NCI-H1436 (cell line): Measurements from ENCODE around the gene AMZ1.
"Not testable (repeated sequence)": the region's sequence is repeated elsewhere in the genome, so short reads cannot be mapped to it uniquely, and the experiment has no call there.

Source experiments
- DNase-seq: peaks from one replicate; lab custom pipeline; 2025; lab: John Stamatoyannopoulos, UW

Gene AMZ1

GRCh38 chr7:2691932-2692439, 4.0 kb downstream of the AMZ1 start:
- not testable (repeated sequence) for DNase-seq

- no peak for DNase-seq
Measured at GRCh38 chr7:2692543-2692942, 4.5 kb downstream of the AMZ1 start.

- DNase-seq = not testable (repeated sequence)
Measured at GRCh38 chr7:2693420-2694121, 5.6 kb downstream of the AMZ1 start.

- DNase-seq = not testable (repeated sequence)
Measured at GRCh38 chr7:2694122-2694436, 6.1 kb downstream of the AMZ1 start.

- DNase-seq = no peak
Measured at GRCh38 chr7:2698581-2699288, 10.7 kb downstream of the AMZ1 start.

GRCh38 chr7:2699289-2699620, 11.3 kb downstream of the AMZ1 start:
- no peak for DNase-seq

GRCh38 chr7:2700141-2700850, 12.3 kb downstream of the AMZ1 start:
- DNase-seq = no peak

GRCh38 chr7:2701424-2701823, 13.4 kb downstream of the AMZ1 start:
- no peak for DNase-seq

- no peak for DNase-seq
Measured at GRCh38 chr7:2701832-2702593, 14.0 kb downstream of the AMZ1 start.

- no peak for DNase-seq
Measured at GRCh38 chr7:2702594-2702957, 14.6 kb downstream of the AMZ1 start.

GRCh38 chr7:2705371-2706096, 17.5 kb downstream of the AMZ1 start:
- DNase-seq = no peak

- no peak for DNase-seq
Measured at GRCh38 chr7:2706685-2707126, 18.7 kb downstream of the AMZ1 start.

GRCh38 chr7:2707481-2707880, 19.5 kb downstream of the AMZ1 start:
- DNase-seq = no peak

- DNase-seq = no peak
Measured at GRCh38 chr7:2708041-2708440, 20.0 kb downstream of the AMZ1 start.

GRCh38 chr7:2708547-2709310, 20.7 kb downstream of the AMZ1 start:
- DNase-seq = no peak

- peak; percentile 60 for DNase-seq
Measured at GRCh38 chr7:2709553-2710285, 21.7 kb downstream of the AMZ1 start.

- no peak for DNase-seq
Measured at GRCh38 chr7:2710286-2710655, 22.3 kb downstream of the AMZ1 start.

GRCh38 chr7:2710901-2711551, 23.0 kb downstream of the AMZ1 start:
- no peak for DNase-seq

GRCh38 chr7:2711895-2712675, 24.1 kb downstream of the AMZ1 start:
- no peak for DNase-seq
